Nephron (organoid): ENCODE measurements around the gene MYO15B.

ENCODE experiments used
- H3K27ac Mint-ChIP-seq, 3 experiments: 2 replicates each; pipeline ENCODE4 v1.8.0; 2020; ENCODE audit warnings: mixed read lengths in 3 of 3, mild to moderate bottlenecking in 2 of 3, moderate library complexity in 1 of 3
- H3K27me3 Mint-ChIP-seq: 2 replicates; pipeline ENCODE4 v1.8.0; 2021; ENCODE audit warnings: low read depth, mild to moderate bottlenecking, moderate library complexity, mixed read lengths
- H3K36me3 Mint-ChIP-seq: 2 replicates; pipeline ENCODE4 v1.8.0; 2020; ENCODE audit warnings: low read depth, mixed read lengths
- H3K4me1 Mint-ChIP-seq: 2 replicates; pipeline ENCODE4 v1.8.0; 2020; ENCODE audit warnings: mixed read lengths
- H3K4me3 Mint-ChIP-seq, 3 experiments: 2 replicates each; pipeline ENCODE4 v1.8.0; 2020; ENCODE audit warnings: mild to moderate bottlenecking in 3 of 3, mixed read lengths in 3 of 3, moderate library complexity in 2 of 3
- H3K9me3 Mint-ChIP-seq: 2 replicates; pipeline ENCODE4 v1.8.0; 2020; ENCODE audit warnings: mixed read lengths
- CTCF ChIP-seq, 3 experiments: fragments of 200-600 bp; sonication (generic); IDR thresholded peaks; one replicate each; pipeline ENCODE4 v1.5.0; 2021; ENCODE audit warnings: antibody characterized with exemption in 3 of 3; ENCODE audit not compliant: unreplicated experiment in 3 of 3

Gene MYO15B

GRCh38 chr17:75544250-75544649 is 43.4 kb upstream of the MYO15B start:
- no peaks in the 10 kb centered on the region for H3K9me3 Mint-ChIP-seq

GRCh38 chr17:75546181-75546580 is 41.4 kb upstream of the MYO15B start:
- Mint-ChIP-seq H3K4me3 (no peak overlapping the region), H3K9me3 (no peaks in the 10 kb centered on the region), H3K27me3 (no peaks in the 10 kb centered on the region), H3K4me1 (peaks cover 9% of the 10 kb centered on the region), H3K36me3 (no peaks in the 10 kb centered on the region), H3K27ac (peak overlapping the region in 1 of 3 experiments; percentile 28)
- no peak for TF ChIP-seq CTCF (IDR thresholded peaks at IDR 0.05; ENCODE audit: unreplicated experiment in 3 of 3)

More at GRCh38 chr17:75544250-75544649, 43.4 kb upstream of the MYO15B start:
- Mint-ChIP-seq H3K27ac (peak overlapping the region in 2 of 3 experiments; percentile 17 to 74), H3K27me3 (no peaks in the 10 kb centered on the region), H3K4me1 (peaks cover 10% of the 10 kb centered on the region), H3K4me3 (peak overlapping the region in 1 of 3 experiments; percentile 31), H3K36me3 (no peaks in the 10 kb centered on the region)
- no peak for TF ChIP-seq CTCF (IDR thresholded peaks at IDR 0.05; ENCODE audit: unreplicated experiment in 3 of 3)

- H3K4me1 Mint-ChIP-seq, result peaks cover 7% of the 10 kb centered on the region
These were observed 40.5 kb upstream of the MYO15B start for GRCh38 chr17:75547091-75547490.

GRCh38 chr17:75548813-75549212 is 38.8 kb upstream of the MYO15B start:
- Mint-ChIP-seq H3K9me3 (no peaks in the 10 kb centered on the region), H3K4me3 (no peak overlapping the region), H3K27ac (peak overlapping the region in 1 of 3 experiments; percentile 95), H3K36me3 (no peaks in the 10 kb centered on the region), H3K27me3 (no peaks in the 10 kb centered on the region), H3K4me1 (peaks cover 20% of the 10 kb centered on the region)
- no peak for TF ChIP-seq CTCF (IDR thresholded peaks at IDR 0.05; ENCODE audit: unreplicated experiment in 3 of 3)

More at GRCh38 chr17:75547091-75547490, 40.5 kb upstream of the MYO15B start:
- H3K27me3 Mint-ChIP-seq, result no peaks in the 10 kb centered on the region
- no peaks in the 10 kb centered on the region for H3K9me3 Mint-ChIP-seq
- no peak overlapping the region for H3K4me3 Mint-ChIP-seq
- no peak overlapping the region for H3K27ac Mint-ChIP-seq
- H3K36me3 Mint-ChIP-seq, result no peaks in the 10 kb centered on the region
- TF ChIP-seq CTCF (IDR thresholded peaks at IDR 0.05; ENCODE audit: unreplicated experiment in 3 of 3), result no peak

- no peak overlapping the region for H3K4me3 Mint-ChIP-seq
These were observed 38.1 kb upstream of the MYO15B start for GRCh38 chr17:75549246-75550138.

More at GRCh38 chr17:75549246-75550138, 38.1 kb upstream of the MYO15B start:
- Mint-ChIP-seq H3K27me3 (no peaks in the 10 kb centered on the region), H3K4me1 (peaks cover 20% of the 10 kb centered on the region), H3K27ac (peak overlapping the region; percentile 31 to 95 (median 74)), H3K36me3 (no peaks in the 10 kb centered on the region), H3K9me3 (no peaks in the 10 kb centered on the region)
- TF ChIP-seq CTCF (IDR thresholded peaks at IDR 0.05; ENCODE audit: unreplicated experiment in 3 of 3), result no peak
